Activated CD4-positive, alpha-beta memory T cell treated with anti-CD3 and anti-CD28 coated beads, Interleukin-2, amount 10 ng/mL, durations not matched to agents 7 days and 5 days (primary cell): Measurements from ENCODE around the gene UCK1. TPM values are rescaled to one million over a fixed set of nuclear protein-coding genes. Genes with fewer than 3 reads are reported as not detected.
A peak's percentile ranks its signal among the peaks of the same experiment; 100 is the strongest.

Experiments
- CTCF ChIA-PET: fragments of 350-600 bp; sonication (Branson Sonifier 250); formaldehyde crosslinking; loops from one replicate; lab custom pipeline; 2021; ENCODE audit warnings: antibody characterized with exemption, inconsistent platforms; lab: Charles Lee
- POLR2A ChIA-PET: fragments of 350-600 bp; sonication (Branson Sonifier 250); formaldehyde crosslinking; loops from one replicate; lab custom pipeline; 2021; ENCODE audit warnings: antibody characterized with exemption; lab: Charles Lee
- DNase-seq: peaks from one replicate; pipeline ENCODE4 v3.0.0-alpha.2; 2020
- H3K27ac Mint-ChIP-seq: one replicate; pipeline ENCODE4 v1.8.0; 2021; ENCODE audit warnings: mild to moderate bottlenecking, mixed read lengths
- H3K27me3 Mint-ChIP-seq: one replicate; pipeline ENCODE4 v1.8.0; 2021; ENCODE audit warnings: mixed read lengths
- H3K36me3 Mint-ChIP-seq: one replicate; pipeline ENCODE4 v1.8.0; 2021; ENCODE audit warnings: low read depth, mixed read lengths
- H3K4me1 Mint-ChIP-seq: one replicate; pipeline ENCODE4 v1.8.0; 2021; ENCODE audit warnings: mixed read lengths
- H3K4me3 Mint-ChIP-seq: one replicate; pipeline ENCODE4 v1.8.0; 2021; ENCODE audit warnings: mild to moderate bottlenecking, mixed read lengths
- H3K9me3 Mint-ChIP-seq: one replicate; pipeline ENCODE4 v1.8.0; 2021; ENCODE audit warnings: mixed read lengths
- total RNA-seq, 2 experiments: library from RNA; stranded (reverse); gene quantifications; one replicate each; pipeline ENCODE4 v1.2.3, GENCODE V29; 2021

Gene UCK1
- total RNA-seq, 2 experiments from 2014 or later = 23.8 to 24.6 TPM

DNA sequence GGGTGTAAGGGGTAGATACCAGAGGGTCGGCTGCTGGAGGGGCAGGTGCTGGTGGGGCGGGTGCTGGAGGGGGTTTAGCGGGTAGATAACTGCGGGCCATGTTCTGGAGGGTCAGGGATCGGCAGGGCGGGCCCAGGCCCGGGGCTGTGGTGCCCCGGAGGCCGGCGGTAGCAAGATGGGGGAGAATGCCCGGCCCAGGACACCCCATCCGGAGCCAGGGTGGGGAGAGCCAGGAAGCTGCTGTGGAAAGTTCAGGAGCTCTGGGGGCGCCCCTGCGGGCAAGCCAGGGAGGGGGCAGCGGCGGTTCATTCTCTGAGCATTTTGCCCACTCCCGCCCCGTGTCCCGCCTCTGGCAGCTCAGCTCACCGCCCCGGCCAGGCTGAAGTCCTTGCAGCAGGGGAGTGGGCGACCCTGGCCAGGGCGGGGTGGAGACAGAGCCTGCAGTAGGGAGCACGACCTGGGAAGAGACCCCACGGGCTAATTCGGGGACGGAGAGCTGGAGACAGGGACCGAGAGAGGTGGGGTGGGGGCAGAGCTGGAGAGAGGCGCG lies 14.8 kb upstream of the UCK1 start:
- Mint-ChIP-seq H3K36me3 (peaks cover 20% of the 10 kb centered on the region), H3K4me3 (no peak overlapping the region), H3K4me1 (peaks cover 7% of the 10 kb centered on the region), H3K27ac (no peak overlapping the region), H3K27me3 (peaks cover 62% of the 10 kb centered on the region), H3K9me3 (peaks cover 15% of the 10 kb centered on the region)
- ChIA-PET CTCF (no interaction called here), POLR2A (no interaction called here)
- no peak for DNase-seq

- no peak for DNase-seq
- CTCF ChIA-PET = no interaction called here
- peaks cover 15% of the 10 kb centered on the region for H3K9me3 Mint-ChIP-seq
Observed at GRCh38 chr9:131545003-131545785, 14.1 kb upstream of the UCK1 start, which contains the start of gene PRRT1B. TSS of gene PRRT1B (plus strand) at chr9:131545523. CDS start at chr9:131545616, 93 bp downstream.

DNA sequence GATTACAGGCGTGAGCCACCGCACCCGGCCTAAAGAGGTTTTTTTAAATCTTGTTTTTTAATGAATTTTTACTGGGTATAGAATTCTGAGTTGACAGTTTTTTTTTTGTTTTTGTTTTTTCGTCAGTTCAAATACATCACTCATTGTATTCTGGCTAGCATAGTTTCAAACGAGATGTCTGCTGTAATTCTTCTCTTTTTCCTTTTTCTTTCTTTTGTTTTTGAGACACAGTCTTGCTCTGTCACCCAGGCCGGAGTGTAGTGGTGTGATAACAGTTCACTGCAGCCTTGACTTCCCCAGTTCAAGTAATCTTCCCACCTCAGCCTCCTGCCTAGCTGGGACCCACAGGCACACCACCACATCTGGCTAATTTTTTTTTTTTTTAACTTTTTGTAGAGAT lies 12.1 kb upstream of the UCK1 start:
- ChIA-PET POLR2A (no interaction called here), CTCF (no interaction called here)
- H3K27ac Mint-ChIP-seq = no peak overlapping the region
- peaks cover 36% of the 10 kb centered on the region for H3K27me3 Mint-ChIP-seq
- peaks cover 22% of the 10 kb centered on the region for H3K4me1 Mint-ChIP-seq
- DNase-seq = no peak
- H3K4me3 Mint-ChIP-seq = no peak overlapping the region
- H3K9me3 Mint-ChIP-seq = peaks cover 15% of the 10 kb centered on the region
- H3K36me3 Mint-ChIP-seq = peaks cover 20% of the 10 kb centered on the region

More at GRCh38 chr9:131545003-131545785, 14.1 kb upstream of the UCK1 start, which contains the start of gene PRRT1B:
- Mint-ChIP-seq H3K4me1 (peaks cover 11% of the 10 kb centered on the region), H3K36me3 (peaks cover 20% of the 10 kb centered on the region), H3K27ac (no peak within 1 kb of the TSS), H3K4me3 (no peak within 1 kb of the TSS), H3K27me3 (peaks cover 57% of the 10 kb centered on the region)
- POLR2A ChIA-PET = no interaction called here

- peak overlapping the region; percentile 73 for H3K27ac Mint-ChIP-seq
- peaks cover 23% of the 10 kb centered on the region for H3K4me1 Mint-ChIP-seq
- POLR2A ChIA-PET = interaction anchor here (0.9 to 2.2 kb wide), 5 partner anchors 8 to 46 kb away, joined by 3 to 7 read pairs (median 4); no protein-coding TSS in a partner anchor
- DNase-seq = peak; percentile 54
- no peak overlapping the region for H3K4me3 Mint-ChIP-seq
- peaks cover 10% of the 10 kb centered on the region for H3K36me3 Mint-ChIP-seq
- CTCF ChIA-PET = interaction anchor here (0.9 to 1.3 kb wide), 4 partner anchors 8 to 201 kb away, joined by 3 to 4 read pairs (median 3); partner anchors contain the start of genes RAPGEF1 and UCK1
- peaks cover 6% of the 10 kb centered on the region for H3K27me3 Mint-ChIP-seq
- H3K9me3 Mint-ChIP-seq = peaks cover 13% of the 10 kb centered on the region
Observed at GRCh38 chr9:131539223-131539923, 8.3 kb upstream of the UCK1 start.

GRCh38 chr9:131537946-131538345 lies 6.9 kb upstream of the UCK1 start:
- Mint-ChIP-seq H3K4me3 (no peak overlapping the region), H3K27me3 (no peaks in the 10 kb centered on the region), H3K9me3 (peaks cover 2% of the 10 kb centered on the region), H3K4me1 (peaks cover 26% of the 10 kb centered on the region), H3K27ac (no peak overlapping the region), H3K36me3 (no peaks in the 10 kb centered on the region)
- POLR2A ChIA-PET = no interaction called here
- no peak for DNase-seq
- CTCF ChIA-PET = no interaction called here

DNA sequence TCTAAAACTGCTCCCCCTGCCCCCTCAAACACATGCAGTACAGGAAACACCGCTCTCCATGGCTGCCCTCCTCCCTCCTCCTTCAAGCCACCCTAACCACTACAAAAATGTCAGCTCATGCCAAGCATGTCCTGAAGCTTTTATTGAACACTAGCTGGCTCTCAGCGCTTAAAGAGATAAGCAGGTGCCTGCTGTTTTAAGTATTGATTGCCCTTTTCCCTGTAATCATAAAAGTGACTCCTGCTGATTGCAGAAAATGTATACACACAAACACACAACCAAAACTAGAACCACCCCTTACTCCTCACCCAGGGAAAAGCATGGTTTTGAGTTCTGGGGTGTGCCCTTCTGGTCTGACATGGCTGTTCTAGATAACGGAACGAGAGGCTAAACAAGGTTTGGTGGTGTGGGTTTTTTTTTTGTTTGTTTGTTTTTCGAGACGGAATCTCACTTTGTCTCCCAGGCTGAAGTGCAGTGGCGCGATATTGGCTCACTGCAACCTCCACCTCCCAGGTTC lies 3.7 kb upstream of the UCK1 start:
- H3K4me3 Mint-ChIP-seq = no peak overlapping the region
- no peak for DNase-seq
- ChIA-PET CTCF (interaction anchor here (0.9 kb wide), 1 partner anchor 221 kb away, joined by 3 read pairs; no protein-coding TSS in a partner anchor), POLR2A (no interaction called here)
- peaks cover 28% of the 10 kb centered on the region for H3K4me1 Mint-ChIP-seq
- no peaks in the 10 kb centered on the region for H3K27me3 Mint-ChIP-seq
- H3K9me3 Mint-ChIP-seq = no peaks in the 10 kb centered on the region
- H3K27ac Mint-ChIP-seq = peak overlapping the region; percentile 8
- no peaks in the 10 kb centered on the region for H3K36me3 Mint-ChIP-seq

GRCh38 chr9:131530546-131530919 lies 530 bp downstream of the UCK1 start:
- Mint-ChIP-seq H3K4me3 (peak overlapping the region; percentile 73), H3K4me1 (peaks cover 31% of the 10 kb centered on the region), H3K27me3 (no peaks in the 10 kb centered on the region), H3K27ac (peak overlapping the region; percentile 54), H3K36me3 (peaks cover 21% of the 10 kb centered on the region), H3K9me3 (no peaks in the 10 kb centered on the region)
- ChIA-PET POLR2A (no interaction called here), CTCF (no interaction called here)
- DNase-seq = no peak

GRCh38 chr9:131529597-131530545 lies 1.2 kb downstream of the UCK1 start:
- H3K36me3 Mint-ChIP-seq = peaks cover 27% of the 10 kb centered on the region
- no peaks in the 10 kb centered on the region for H3K9me3 Mint-ChIP-seq
- peak overlapping the region; percentile 54 for H3K27ac Mint-ChIP-seq
- H3K4me3 Mint-ChIP-seq = peak overlapping the region; percentile 73
- POLR2A ChIA-PET = interaction anchor here (1.1 kb wide), 1 partner anchor 10 kb away, joined by 4 read pairs; no protein-coding TSS in a partner anchor
- CTCF ChIA-PET = no interaction called here
- H3K27me3 Mint-ChIP-seq = no peaks in the 10 kb centered on the region
- peaks cover 30% of the 10 kb centered on the region for H3K4me1 Mint-ChIP-seq
- DNase-seq = no peak

- Mint-ChIP-seq H3K4me3 (no peak overlapping the region), H3K36me3 (peaks cover 34% of the 10 kb centered on the region), H3K27me3 (no peaks in the 10 kb centered on the region), H3K27ac (no peak overlapping the region), H3K4me1 (peaks cover 22% of the 10 kb centered on the region), H3K9me3 (no peaks in the 10 kb centered on the region)
- ChIA-PET POLR2A (interaction anchor here (1.1 to 1.4 kb wide), 3 partner anchors 10 to 26 kb away, joined by 3 to 4 read pairs (median 4); partner anchors contain the start of gene POMT1), CTCF (no interaction called here)
- DNase-seq = no peak
Observed at GRCh38 chr9:131528886-131529505, 2.1 kb downstream of the UCK1 start.

GRCh38 chr9:131528186-131528585 lies 2.9 kb downstream of the UCK1 start:
- POLR2A ChIA-PET = interaction anchor here (0.8 to 1.4 kb wide), 4 partner anchors 9 to 47 kb away, joined by 3 to 4 read pairs (median 4); partner anchors contain the start of gene POMT1
- Mint-ChIP-seq H3K27ac (no peak overlapping the region), H3K4me1 (peaks cover 22% of the 10 kb centered on the region), H3K36me3 (peaks cover 34% of the 10 kb centered on the region), H3K27me3 (no peaks in the 10 kb centered on the region), H3K4me3 (peak overlapping the region; percentile 52), H3K9me3 (no peaks in the 10 kb centered on the region)
- DNase-seq = no peak
- CTCF ChIA-PET = interaction anchor here (1.0 kb wide), 1 partner anchor 178 kb away, joined by 3 read pairs; no protein-coding TSS in a partner anchor

- H3K4me1 Mint-ChIP-seq = peaks cover 18% of the 10 kb centered on the region
- no peaks in the 10 kb centered on the region for H3K9me3 Mint-ChIP-seq
- CTCF ChIA-PET = no interaction called here
- H3K36me3 Mint-ChIP-seq = peaks cover 45% of the 10 kb centered on the region
- H3K4me3 Mint-ChIP-seq = no peak overlapping the region
- DNase-seq = no peak
- no peak overlapping the region for H3K27ac Mint-ChIP-seq
- H3K27me3 Mint-ChIP-seq = no peaks in the 10 kb centered on the region
- POLR2A ChIA-PET = interaction anchor here (0.9 to 1.6 kb wide), 3 partner anchors 8 to 153 kb away, joined by 3 read pairs; no protein-coding TSS in a partner anchor
Observed at GRCh38 chr9:131525643-131526565, 5.2 kb downstream of the UCK1 start.
